Activated CD4-positive, alpha-beta T cell treated with anti-CD3 and anti-CD28 coated beads for 36 hours (primary cell): Measurements from ENCODE around the gene CDH4. TPM values are rescaled to one million over a fixed set of nuclear protein-coding genes. Genes with fewer than 3 reads are reported as not detected.
"Not testable (repeated sequence)": the region's sequence is repeated elsewhere in the genome, so short reads cannot be mapped to it uniquely, and the experiment has no call there.

Experiments used
- ATAC-seq: fragments of 200-7000 bp; cut with Tn5 transposase; one replicate; pipeline ENCODE4 v1.10.0; 2021; ENCODE audit warnings: mild to moderate bottlenecking, moderate library complexity
- CTCF ChIA-PET: fragments of 350-600 bp; sonication (Branson Sonifier 250); formaldehyde crosslinking; loops from one replicate; lab custom pipeline; 2021; ENCODE audit warnings: antibody characterized with exemption; lab: Charles Lee
- POLR2A ChIA-PET: fragments of 350-600 bp; sonication (Branson Sonifier 250); formaldehyde crosslinking; loops from one replicate; lab custom pipeline; 2021; ENCODE audit warnings: antibody characterized with exemption, inconsistent platforms; lab: Charles Lee
- DNase-seq: peaks from one replicate; pipeline ENCODE4 v3.0.0-alpha.2; 2020
- H3K27ac Mint-ChIP-seq: one replicate; pipeline ENCODE4 v1.8.0; 2021; ENCODE audit warnings: mixed read lengths
- H3K27me3 Mint-ChIP-seq: one replicate; pipeline ENCODE4 v1.8.0; 2021; ENCODE audit warnings: mixed read lengths
- H3K36me3 Mint-ChIP-seq: one replicate; pipeline ENCODE4 v1.8.0; 2021; ENCODE audit warnings: low read depth, mixed read lengths
- H3K4me1 Mint-ChIP-seq: one replicate; pipeline ENCODE4 v1.8.0; 2021; ENCODE audit warnings: mixed read lengths
- H3K4me3 Mint-ChIP-seq: one replicate; pipeline ENCODE4 v1.8.0; 2021; ENCODE audit warnings: mild to moderate bottlenecking, moderate library complexity, mixed read lengths
- H3K9me3 Mint-ChIP-seq: one replicate; pipeline ENCODE4 v1.8.0; 2021; ENCODE audit warnings: low read depth, mixed read lengths
- intact Hi-C, 2 experiments: fragments of 100-400 bp; cut with DNase I in 1 of 2; cut with micrococcal nuclease in 1 of 2; formaldehyde crosslinking; loops; one replicate each; pipeline versions ENCODE4 v1.14.2 to v1.15.1; 2022 to 2024; cut with DNase I, micrococcal nuclease
- total RNA-seq, 2 experiments: library from RNA; stranded (reverse); gene quantifications; one replicate each; pipeline ENCODE4 v1.2.3, GENCODE V29; 2021

CDH4 gene
- total RNA-seq, 2 experiments from 2014 or later = not detected

DNA sequence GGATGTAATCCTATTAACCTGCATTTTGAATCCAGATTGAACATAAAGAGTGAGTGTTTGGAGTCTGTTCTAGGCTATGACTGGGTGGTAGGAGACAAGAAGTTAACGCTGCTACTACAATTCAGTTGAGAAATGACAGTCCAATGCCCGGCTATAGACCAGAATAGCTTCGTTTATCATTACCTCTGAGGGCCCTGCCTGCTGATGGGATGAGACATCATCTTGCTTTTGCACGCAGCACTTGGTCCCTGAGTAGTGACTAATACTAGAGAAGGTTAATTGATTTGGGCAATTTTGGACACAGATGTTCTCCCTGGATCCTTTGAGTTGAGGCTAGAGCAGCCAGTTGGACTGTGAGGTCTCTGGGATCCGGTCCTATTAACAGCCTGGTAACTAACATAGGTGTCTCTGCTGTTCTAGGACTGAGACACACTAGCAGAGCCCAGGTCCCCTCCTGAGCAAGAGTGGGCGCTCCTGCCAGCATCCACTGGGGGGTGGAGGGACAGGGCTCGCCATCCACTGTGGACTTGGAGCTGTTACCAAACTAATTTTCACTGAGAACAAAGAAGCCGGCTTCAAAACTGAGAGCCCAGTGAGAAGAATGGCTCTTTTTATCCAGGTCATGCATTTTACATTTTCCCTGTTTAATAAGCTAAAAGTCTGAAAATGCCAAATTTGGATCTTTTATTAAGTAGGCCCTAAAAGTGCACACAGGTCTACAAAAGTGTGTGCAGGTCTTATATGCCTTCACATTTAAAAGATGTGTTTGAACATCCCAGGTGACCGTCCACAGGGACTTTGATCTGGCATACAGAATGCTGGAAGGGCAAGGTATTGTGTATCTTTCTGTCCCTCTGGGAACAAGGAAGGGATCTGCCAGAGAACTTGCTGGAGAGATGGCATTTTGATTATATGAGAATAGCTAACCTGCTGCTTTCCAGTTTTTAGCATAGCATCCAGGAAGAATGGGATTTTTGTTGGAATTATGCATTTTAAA, 212.5 kb downstream of the CDH4 start:
- H3K4me1 Mint-ChIP-seq = no peaks in the 10 kb centered on the region
- POLR2A ChIA-PET = no interaction called here
- CTCF ChIA-PET = interaction anchor here (0.7 kb wide), 1 partner anchor 1699 kb away, joined by 3 read pairs; no protein-coding TSS in a partner anchor
- DNase-seq (no peak), ATAC-seq (no peak)
- intact Hi-C loops = no loop called here
- no peaks in the 10 kb centered on the region for H3K27me3 Mint-ChIP-seq
- H3K9me3 Mint-ChIP-seq = peaks cover 14% of the 10 kb centered on the region
- H3K27ac Mint-ChIP-seq = no peak overlapping the region
- no peak overlapping the region for H3K4me3 Mint-ChIP-seq
- H3K36me3 Mint-ChIP-seq = no peaks in the 10 kb centered on the region

DNA sequence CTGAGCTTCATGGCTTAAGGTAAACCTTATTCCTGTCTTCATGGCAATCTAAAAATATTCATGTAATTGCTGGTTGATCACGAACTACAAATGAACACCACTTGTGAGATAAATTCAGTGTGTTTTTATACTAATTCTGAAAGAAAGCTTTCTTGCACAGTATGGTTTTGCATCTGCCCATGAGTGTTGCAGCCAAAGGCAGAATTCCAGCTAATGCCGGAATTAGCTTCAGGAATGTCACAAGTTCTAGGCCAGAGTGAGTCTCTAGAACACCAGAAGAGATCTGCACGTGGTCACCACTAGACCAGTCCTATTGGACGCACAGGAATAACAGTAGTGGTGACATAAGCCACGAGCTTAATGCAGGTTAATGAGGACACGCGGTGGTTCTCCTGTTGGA, 223.7 kb downstream of the CDH4 start:
- H3K9me3 Mint-ChIP-seq = no peaks in the 10 kb centered on the region
- no peak overlapping the region for H3K27ac Mint-ChIP-seq
- ATAC-seq (no peak), DNase-seq (no peak)
- intact Hi-C loops = no loop called here
- CTCF ChIA-PET = no interaction called here
- H3K36me3 Mint-ChIP-seq = no peaks in the 10 kb centered on the region
- H3K4me3 Mint-ChIP-seq = no peak overlapping the region
- POLR2A ChIA-PET = no interaction called here
- no peaks in the 10 kb centered on the region for H3K4me1 Mint-ChIP-seq
- peaks cover 9% of the 10 kb centered on the region for H3K27me3 Mint-ChIP-seq

DNA sequence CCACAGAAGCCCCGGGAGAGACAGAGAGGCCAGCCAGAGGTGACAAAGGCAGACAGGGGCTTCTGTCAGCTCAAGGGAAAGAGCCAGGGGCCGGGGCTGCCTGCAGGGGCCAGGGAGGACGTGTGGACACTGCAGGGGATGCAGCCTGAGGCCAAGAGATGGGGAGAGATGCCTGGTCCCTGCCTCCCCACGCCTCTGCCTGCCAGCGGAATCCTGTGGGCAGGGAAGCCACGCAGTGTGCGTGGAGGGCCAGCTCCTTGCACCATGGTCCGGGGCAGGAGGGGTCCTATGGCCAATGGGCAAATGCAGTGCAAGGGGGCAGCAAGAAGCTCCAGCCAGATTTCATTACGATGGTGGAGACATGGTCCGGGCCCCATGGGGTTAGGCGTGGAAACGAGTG, 224.9 kb downstream of the CDH4 start:
- CTCF ChIA-PET = interaction anchor here (0.6 kb wide), 1 partner anchor 138 kb away, joined by 3 read pairs; no protein-coding TSS in a partner anchor
- Mint-ChIP-seq H3K27me3 (peaks cover 9% of the 10 kb centered on the region), H3K9me3 (no peaks in the 10 kb centered on the region), H3K4me3 (no peak overlapping the region), H3K27ac (no peak overlapping the region), H3K36me3 (no peaks in the 10 kb centered on the region), H3K4me1 (no peaks in the 10 kb centered on the region)
- intact Hi-C loops = no loop called here
- DNase-seq (no peak), ATAC-seq (no peak)
- POLR2A ChIA-PET = no interaction called here

DNA sequence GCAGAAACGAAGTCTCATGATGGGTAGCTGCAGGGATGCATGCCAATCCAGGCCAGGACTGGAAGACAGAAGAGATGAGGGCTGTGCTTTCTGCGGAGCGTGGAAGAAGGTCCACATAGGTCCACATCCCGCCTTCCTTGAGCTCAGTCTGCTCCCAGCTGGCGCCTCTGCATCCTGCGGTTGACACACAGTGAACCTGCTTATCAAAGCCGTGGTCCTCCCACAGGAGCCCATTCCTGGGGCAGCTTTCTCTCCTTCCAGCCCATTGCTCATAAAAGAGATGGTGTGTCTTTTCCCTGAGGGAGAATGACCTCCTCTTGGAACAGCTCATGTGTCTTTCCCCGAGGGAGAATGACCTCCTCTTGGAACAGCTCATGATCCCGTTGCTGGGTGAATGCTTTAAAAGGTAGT, 225.4 kb downstream of the CDH4 start:
- H3K27me3 Mint-ChIP-seq = peaks cover 9% of the 10 kb centered on the region
- no peak overlapping the region for H3K27ac Mint-ChIP-seq
- ATAC-seq (no peak), DNase-seq (no peak)
- H3K4me1 Mint-ChIP-seq = no peaks in the 10 kb centered on the region
- no peak overlapping the region for H3K4me3 Mint-ChIP-seq
- no peaks in the 10 kb centered on the region for H3K36me3 Mint-ChIP-seq
- ChIA-PET POLR2A (no interaction called here), CTCF (interaction anchor here (0.6 kb wide), 1 partner anchor 138 kb away, joined by 3 read pairs; no protein-coding TSS in a partner anchor)
- H3K9me3 Mint-ChIP-seq = no peaks in the 10 kb centered on the region
- intact Hi-C loops = no loop called here

DNA sequence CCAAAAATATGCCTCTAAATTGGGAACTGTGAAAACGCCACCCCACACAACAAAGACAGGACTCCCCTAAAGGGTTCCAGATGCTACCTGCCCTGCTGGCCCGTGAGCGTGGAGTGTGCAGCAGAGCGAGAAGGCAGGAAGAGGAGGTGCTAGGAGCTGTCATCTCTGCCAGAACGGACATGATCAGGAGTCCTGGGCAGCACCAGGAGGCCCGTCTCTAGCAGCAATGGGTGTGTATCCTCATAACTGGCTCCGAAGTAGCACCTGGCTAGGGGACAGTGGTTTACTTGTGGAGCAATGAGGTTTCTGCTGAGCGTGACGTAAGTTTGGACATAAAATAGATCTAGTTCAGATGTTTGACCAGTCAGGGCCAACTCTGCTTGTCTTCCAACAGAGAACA, 226.0 kb downstream of the CDH4 start:
- DNase-seq (no peak), ATAC-seq (no peak)
- Mint-ChIP-seq H3K27ac (no peak overlapping the region), H3K36me3 (no peaks in the 10 kb centered on the region), H3K4me3 (no peak overlapping the region), H3K27me3 (peaks cover 9% of the 10 kb centered on the region), H3K9me3 (no peaks in the 10 kb centered on the region), H3K4me1 (no peaks in the 10 kb centered on the region)
- POLR2A ChIA-PET = no interaction called here
- intact Hi-C loops = no loop called here
- CTCF ChIA-PET = no interaction called here

DNA sequence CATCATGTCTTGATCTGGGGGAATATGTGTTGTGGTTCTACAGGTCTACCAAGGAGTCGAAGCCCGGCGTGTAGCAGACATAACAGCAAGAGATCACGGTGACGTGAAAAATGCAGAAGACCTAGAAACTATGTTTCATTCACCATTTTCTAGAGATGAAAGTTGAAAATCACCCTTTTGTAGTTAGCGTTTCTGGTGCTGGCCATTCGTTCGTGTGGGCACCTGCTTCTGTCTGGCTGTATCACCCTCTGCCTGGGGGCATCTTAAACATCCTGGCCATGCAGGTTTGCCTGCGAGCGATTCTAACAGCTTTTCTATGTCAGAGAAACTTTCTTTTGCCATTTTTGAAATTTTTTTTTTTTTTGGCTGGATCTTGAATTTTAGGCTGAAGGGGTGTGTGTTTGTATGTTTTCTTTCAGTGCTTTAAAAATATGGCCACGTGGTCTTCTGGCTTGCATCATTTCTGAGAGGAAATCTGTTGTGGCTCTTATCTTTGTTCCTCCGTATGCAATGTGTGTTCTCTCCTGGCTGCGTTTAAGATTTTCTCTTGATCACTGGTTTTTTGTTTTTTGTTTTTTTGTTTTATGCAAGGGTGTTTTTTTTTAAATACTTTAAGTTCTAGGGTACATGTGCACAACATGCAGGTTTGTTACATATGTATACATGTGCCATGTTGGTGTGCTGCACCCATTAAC, 226.7 kb downstream of the CDH4 start:
- CTCF ChIA-PET = no interaction called here
- H3K9me3 Mint-ChIP-seq = no peaks in the 10 kb centered on the region
- intact Hi-C loops = no loop called here
- no peak for DNase-seq
- no peaks in the 10 kb centered on the region for H3K4me1 Mint-ChIP-seq
- H3K27me3 Mint-ChIP-seq = peaks cover 6% of the 10 kb centered on the region
- no peak overlapping the region for H3K4me3 Mint-ChIP-seq
- H3K36me3 Mint-ChIP-seq = no peaks in the 10 kb centered on the region
- POLR2A ChIA-PET = no interaction called here
- ATAC-seq = no peak
- H3K27ac Mint-ChIP-seq = no peak overlapping the region

DNA sequence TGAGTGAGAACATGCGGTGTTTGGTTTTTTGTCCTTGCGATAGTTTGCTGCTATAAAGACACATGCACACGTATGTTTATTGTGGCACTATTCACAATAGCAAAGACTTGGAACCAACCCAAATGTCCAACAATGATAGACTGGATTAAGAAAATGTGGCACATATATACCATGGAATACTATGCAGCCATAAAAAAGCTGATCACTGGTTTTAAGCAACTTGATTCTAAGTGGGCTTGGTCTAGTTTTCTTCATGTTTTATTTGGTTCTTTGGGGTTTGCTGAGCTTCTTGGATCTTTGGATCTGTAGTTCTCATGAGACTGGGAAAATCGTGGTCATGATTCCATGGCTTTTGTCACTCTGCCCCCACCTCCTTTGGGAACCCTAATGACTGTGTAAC, 227.4 kb downstream of the CDH4 start:
- H3K27me3 Mint-ChIP-seq, CTCF ChIA-PET, H3K4me1 Mint-ChIP-seq, H3K36me3 Mint-ChIP-seq, H3K4me3 Mint-ChIP-seq, H3K9me3 Mint-ChIP-seq, H3K27ac Mint-ChIP-seq, ATAC-seq, intact Hi-C loops, POLR2A ChIA-PET, DNase-seq: not testable (repeated sequence)

DNA sequence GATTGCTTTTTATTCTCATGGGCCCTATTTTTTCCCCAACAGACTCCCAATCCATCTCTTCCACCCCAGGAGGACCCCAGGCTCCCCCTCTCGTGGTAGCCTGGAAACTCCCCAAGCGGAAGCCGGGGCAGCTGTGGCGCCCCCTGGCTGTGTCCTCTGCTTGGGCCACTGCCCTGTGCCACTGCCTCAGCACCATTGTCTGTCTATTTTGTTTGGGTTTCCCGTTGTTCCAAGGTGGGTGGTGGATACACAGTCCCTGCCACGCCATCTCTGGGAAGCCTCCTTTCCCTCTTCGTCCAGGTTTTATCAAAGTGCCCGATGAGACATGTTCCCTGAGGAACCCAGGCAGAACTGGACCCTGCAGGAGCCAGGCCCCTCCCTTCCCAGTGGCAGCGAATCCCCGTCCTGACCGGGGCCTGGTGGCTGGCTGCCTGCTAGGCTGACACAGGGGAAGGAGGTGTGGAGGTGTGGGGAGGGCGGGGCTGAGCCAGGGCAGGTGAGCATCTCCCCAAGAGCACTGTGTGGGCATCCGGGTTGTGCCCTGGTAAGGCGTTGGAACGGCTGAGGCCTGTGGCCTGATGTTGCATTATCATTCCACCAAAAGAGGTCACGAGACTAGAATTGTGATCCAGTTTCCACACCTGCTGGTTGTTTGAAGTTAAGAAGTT, 228.2 kb downstream of the CDH4 start:
- Mint-ChIP-seq H3K4me3 (no peak overlapping the region), H3K27me3 (peaks cover 6% of the 10 kb centered on the region), H3K9me3 (no peaks in the 10 kb centered on the region), H3K27ac (no peak overlapping the region), H3K4me1 (no peaks in the 10 kb centered on the region), H3K36me3 (no peaks in the 10 kb centered on the region)
- ChIA-PET CTCF (no interaction called here), POLR2A (no interaction called here)
- ATAC-seq (no peak), DNase-seq (no peak)
- intact Hi-C loops = no loop called here

DNA sequence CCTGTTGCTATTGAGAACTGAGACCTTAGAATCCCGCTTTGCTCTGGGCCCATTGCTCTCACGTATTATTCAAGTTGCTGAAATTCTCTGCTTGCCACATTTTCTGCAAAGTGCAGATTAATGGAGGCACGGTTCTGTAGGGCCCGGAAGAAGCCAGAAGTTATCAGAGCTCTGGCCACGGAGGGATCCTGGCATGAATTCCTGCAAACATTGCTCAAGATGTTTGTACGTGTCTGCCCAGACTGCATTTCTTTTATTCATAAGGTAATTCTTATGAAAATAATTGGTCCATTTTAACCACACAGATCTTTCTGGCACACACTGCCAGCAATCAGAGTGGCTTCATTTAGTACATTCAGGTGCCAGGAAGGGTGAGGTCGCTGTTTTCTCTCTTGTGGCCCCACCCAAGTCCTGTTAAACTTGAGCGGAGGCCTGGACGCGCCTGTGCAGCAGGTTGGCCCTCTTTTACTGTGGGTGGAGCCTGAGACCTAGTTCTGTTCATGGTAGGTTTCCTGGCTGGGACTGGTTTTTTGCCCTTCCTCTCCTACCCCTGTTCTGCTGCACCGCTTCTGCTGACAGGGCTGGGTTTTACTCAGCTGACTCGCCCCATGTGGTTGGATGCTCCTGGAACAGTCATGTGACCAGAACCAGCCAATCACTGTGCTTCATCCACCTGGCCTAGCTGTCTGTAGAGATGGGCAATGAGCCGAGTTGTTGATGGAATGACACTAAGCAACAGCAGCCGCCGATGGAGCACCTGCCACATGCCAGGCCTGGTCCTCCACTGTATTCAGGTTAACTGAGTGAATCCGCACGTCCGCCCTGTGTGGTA, 230.2 kb downstream of the CDH4 start:
- ChIA-PET CTCF (interaction anchor here (0.6 kb wide), 1 partner anchor 1270 kb away, joined by 3 read pairs; no protein-coding TSS in a partner anchor), POLR2A (no interaction called here)
- Mint-ChIP-seq H3K36me3 (no peaks in the 10 kb centered on the region), H3K4me3 (no peak overlapping the region), H3K27me3 (peaks cover 6% of the 10 kb centered on the region), H3K27ac (no peak overlapping the region), H3K9me3 (no peaks in the 10 kb centered on the region), H3K4me1 (no peaks in the 10 kb centered on the region)
- intact Hi-C loops = no loop called here
- no peak for ATAC-seq
- DNase-seq = no peak

DNA sequence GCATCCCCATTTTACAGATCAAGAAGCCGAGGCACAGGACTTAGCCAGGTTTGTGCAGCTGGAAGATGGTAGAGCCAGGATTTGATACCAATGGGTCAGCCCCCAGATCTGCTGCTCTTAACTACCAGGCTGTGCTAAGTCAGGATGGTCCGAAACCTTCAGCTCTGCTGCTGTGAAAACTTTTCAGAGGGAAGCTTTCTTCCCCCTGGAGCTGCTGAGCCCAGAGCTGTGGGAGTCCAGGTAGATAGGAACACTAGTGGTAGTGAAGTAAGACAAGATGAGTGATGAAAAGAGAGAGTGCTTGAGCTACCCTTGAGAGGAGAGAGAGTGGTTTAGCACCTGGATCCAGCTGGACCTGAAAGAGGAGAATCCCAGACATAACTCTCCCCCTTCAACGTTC, 230.8 kb downstream of the CDH4 start:
- Mint-ChIP-seq H3K27me3 (peaks cover 6% of the 10 kb centered on the region), H3K27ac (no peak overlapping the region), H3K4me1 (no peaks in the 10 kb centered on the region), H3K9me3 (no peaks in the 10 kb centered on the region), H3K4me3 (no peak overlapping the region), H3K36me3 (no peaks in the 10 kb centered on the region)
- intact Hi-C loops = no loop called here
- ChIA-PET POLR2A (no interaction called here), CTCF (interaction anchor here (0.6 kb wide), 1 partner anchor 1270 kb away, joined by 3 read pairs; no protein-coding TSS in a partner anchor)
- DNase-seq = no peak
- no peak for ATAC-seq
